ENCODE results near the gene MAPRE2.

- TF ChIP-seq CTCF (IDR thresholded peaks at IDR 0.05) (peak in 5 of 6 experiments; percentile 45 to 74 (median 67)), POLR2A (IDR thresholded peaks at IDR 0.05) (no peak)
Measured at GRCh38 chr18:35005963-35006577, 35.1 kb upstream of the MAPRE2 start.
